ENCODE results near the gene CGB3.
"Not testable (repeated sequence)": the region's sequence is repeated elsewhere in the genome, so short reads cannot be mapped to it uniquely, and the experiment has no call there.

DNA sequence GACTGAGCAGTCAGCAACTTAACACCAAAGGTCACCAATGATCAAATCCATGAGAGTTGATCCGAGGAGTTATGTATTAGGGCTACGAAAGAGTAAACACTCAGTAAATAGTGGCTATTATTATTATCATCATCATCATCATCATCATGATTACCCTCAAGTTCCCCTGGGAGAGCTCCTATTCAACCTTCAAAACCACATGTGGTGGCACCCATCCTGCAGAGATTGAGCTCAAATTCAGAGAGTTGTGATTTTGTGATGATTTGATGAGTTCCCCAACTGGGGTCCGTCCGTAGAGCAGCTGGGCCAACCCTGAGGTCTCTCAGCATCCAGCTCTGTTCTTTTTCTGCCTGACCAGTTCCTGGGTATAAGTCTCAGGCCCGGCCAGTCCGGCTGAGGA, 955 bp upstream of the CGB3 start:
- not testable (repeated sequence) for TF ChIP-seq POLR2AphosphoS5 (IDR thresholded peaks at IDR 0.05; ENCODE audit: low read depth); SPI1 (IDR thresholded peaks at IDR 0.05; ENCODE audit: borderline replicate concordance, low read depth); GABPA (IDR thresholded peaks at IDR 0.05; ENCODE audit: low read depth)
- TF ChIP-seq, protein P1, sequence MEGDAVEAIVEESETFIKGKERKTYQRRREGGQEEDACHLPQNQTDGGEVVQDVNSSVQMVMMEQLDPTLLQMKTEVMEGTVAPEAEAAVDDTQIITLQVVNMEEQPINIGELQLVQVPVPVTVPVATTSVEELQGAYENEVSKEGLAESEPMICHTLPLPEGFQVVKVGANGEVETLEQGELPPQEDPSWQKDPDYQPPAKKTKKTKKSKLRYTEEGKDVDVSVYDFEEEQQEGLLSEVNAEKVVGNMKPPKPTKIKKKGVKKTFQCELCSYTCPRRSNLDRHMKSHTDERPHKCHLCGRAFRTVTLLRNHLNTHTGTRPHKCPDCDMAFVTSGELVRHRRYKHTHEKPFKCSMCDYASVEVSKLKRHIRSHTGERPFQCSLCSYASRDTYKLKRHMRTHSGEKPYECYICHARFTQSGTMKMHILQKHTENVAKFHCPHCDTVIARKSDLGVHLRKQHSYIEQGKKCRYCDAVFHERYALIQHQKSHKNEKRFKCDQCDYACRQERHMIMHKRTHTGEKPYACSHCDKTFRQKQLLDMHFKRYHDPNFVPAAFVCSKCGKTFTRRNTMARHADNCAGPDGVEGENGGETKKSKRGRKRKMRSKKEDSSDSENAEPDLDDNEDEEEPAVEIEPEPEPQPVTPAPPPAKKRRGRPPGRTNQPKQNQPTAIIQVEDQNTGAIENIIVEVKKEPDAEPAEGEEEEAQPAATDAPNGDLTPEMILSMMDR (IDR thresholded peaks at IDR 0.05; ENCODE audit: insufficient read depth, low read length): not testable (repeated sequence)
- TF ChIP-seq, protein P2, sequence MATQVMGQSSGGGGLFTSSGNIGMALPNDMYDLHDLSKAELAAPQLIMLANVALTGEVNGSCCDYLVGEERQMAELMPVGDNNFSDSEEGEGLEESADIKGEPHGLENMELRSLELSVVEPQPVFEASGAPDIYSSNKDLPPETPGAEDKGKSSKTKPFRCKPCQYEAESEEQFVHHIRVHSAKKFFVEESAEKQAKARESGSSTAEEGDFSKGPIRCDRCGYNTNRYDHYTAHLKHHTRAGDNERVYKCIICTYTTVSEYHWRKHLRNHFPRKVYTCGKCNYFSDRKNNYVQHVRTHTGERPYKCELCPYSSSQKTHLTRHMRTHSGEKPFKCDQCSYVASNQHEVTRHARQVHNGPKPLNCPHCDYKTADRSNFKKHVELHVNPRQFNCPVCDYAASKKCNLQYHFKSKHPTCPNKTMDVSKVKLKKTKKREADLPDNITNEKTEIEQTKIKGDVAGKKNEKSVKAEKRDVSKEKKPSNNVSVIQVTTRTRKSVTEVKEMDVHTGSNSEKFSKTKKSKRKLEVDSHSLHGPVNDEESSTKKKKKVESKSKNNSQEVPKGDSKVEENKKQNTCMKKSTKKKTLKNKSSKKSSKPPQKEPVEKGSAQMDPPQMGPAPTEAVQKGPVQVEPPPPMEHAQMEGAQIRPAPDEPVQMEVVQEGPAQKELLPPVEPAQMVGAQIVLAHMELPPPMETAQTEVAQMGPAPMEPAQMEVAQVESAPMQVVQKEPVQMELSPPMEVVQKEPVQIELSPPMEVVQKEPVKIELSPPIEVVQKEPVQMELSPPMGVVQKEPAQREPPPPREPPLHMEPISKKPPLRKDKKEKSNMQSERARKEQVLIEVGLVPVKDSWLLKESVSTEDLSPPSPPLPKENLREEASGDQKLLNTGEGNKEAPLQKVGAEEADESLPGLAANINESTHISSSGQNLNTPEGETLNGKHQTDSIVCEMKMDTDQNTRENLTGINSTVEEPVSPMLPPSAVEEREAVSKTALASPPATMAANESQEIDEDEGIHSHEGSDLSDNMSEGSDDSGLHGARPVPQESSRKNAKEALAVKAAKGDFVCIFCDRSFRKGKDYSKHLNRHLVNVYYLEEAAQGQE (IDR thresholded peaks at IDR 0.05; ENCODE audit: insufficient replicate concordance, low read depth): not testable (repeated sequence)
